ENCODE data around the gene MADCAM1. TPM values are rescaled to one million over a fixed set of nuclear protein-coding genes. Genes with fewer than 3 reads are reported as not detected.

Gene MADCAM1
- total RNA-seq, 4 donors from 2014 or later = 0.21 TPM; not detected in 3

DNA sequence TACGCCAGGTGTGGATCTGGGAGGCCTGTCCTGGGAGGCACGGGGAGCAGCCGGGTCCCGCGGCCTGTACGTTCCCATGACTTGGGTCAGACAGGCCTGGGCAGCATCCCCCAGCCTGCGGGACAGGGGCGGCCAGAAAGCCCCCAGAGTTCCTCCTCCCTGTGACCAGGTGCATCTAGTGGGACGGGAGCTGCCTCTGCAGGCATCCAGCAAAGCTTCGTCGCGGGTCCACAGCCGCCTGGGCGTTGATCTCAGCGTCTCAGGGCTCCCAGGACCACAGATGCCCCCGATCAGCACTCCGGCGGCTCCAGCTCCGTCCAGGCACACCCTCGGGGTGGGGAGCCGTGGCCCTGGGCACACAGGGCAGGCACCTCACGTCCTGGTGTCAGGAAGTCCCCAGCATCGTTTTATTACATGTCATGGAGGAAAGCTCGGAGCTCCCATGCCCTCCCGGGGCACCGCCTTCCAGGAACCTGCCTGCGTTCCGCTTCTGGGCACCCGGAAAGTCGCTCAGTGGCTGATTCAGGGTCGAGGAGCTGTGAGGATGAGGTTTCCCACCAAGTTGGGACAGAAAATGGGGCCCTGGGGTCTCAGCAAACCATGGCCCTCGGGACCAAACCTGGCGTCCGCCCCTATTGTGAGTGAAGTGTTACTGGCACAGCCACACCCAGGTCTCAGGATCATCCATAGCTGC is 46.0 kb downstream of the MADCAM1 start:
- DNase-seq (ENCODE audit: low spot score in 2 of 2) = no peak
- Histone ChIP-seq H3K36me3 (peaks cover 3 to 51% (median 13%) of the 10 kb centered on the region in 3 donors), H3K4me1 (peaks cover 0 to 3% (median 0%) of the 10 kb centered on the region in 4 donors), H3K27me3 (no peaks in the 10 kb centered on the region), H3K27ac (no peak overlapping the region), H3K9me3 (no peaks in the 10 kb centered on the region), H3K4me3 (no peak overlapping the region)
- WGBS, 2 donors = 74 to 85% methylated on average over 16 to 29 of the region's 34 CpGs
- no peak for TF ChIP-seq POLR2A (IDR thresholded peaks at IDR 0.05)
- TF ChIP-seq EP300 (IDR thresholded peaks at IDR 0.05) = no peak
- TF ChIP-seq, protein P1, sequence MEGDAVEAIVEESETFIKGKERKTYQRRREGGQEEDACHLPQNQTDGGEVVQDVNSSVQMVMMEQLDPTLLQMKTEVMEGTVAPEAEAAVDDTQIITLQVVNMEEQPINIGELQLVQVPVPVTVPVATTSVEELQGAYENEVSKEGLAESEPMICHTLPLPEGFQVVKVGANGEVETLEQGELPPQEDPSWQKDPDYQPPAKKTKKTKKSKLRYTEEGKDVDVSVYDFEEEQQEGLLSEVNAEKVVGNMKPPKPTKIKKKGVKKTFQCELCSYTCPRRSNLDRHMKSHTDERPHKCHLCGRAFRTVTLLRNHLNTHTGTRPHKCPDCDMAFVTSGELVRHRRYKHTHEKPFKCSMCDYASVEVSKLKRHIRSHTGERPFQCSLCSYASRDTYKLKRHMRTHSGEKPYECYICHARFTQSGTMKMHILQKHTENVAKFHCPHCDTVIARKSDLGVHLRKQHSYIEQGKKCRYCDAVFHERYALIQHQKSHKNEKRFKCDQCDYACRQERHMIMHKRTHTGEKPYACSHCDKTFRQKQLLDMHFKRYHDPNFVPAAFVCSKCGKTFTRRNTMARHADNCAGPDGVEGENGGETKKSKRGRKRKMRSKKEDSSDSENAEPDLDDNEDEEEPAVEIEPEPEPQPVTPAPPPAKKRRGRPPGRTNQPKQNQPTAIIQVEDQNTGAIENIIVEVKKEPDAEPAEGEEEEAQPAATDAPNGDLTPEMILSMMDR (IDR thresholded peaks at IDR 0.05) = no peak

DNA sequence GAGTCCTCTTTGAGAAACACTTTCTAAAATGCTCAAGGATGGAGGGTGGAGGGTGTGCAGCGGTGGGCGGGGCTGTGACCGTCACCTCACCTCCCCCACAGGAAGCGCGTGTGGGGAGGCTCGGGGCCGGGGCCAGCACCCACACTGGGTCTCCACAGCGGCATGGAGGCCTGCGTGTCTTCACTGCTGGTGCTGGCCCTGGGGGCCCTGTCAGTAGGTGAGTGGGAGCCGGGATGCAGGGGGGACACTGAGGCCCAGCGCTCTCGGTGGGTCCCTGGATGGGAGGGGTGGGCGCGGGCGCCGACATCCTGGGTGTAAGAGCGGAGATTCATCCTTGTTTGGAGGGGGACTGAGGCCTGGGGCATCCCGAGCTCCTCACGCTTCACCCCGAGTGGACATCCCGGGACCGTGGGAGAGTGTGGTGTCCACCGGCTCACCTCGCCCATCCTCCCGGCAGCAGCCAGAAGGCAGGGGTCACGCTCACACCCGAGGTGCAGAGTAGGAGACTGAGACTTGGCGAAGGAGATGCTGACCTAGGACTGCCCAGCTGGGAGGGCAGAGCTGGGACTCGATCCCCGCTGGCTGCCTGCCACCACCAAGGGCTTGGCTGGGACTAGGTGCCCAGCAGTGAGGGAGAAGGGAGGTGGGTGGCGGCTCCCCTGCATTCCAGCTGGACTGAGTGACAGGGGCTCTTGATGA is 47.8 kb downstream of the MADCAM1 start, which contains the start of gene GZMM:
TSS of gene GZMM (plus strand) at position 144 of the 699 bp plus-strand sequence. CDS start at position 163, 19 bp downstream.
- H3K36me3 ChIP-seq = peaks cover 0 to 36% (median 6%) of the 10 kb centered on the region in 3 donors
- H3K9me3 ChIP-seq = no peaks in the 10 kb centered on the region
- no peaks in the 10 kb centered on the region for H3K4me1 ChIP-seq
- H3K27ac ChIP-seq = no peak within 1 kb of the TSS
- peak within 1 kb of the TSS in 1 of 4 donors; percentile 17 for H3K4me3 ChIP-seq
- no peak for DNase-seq (ENCODE audit: low spot score in 2 of 2)
- no peaks in the 10 kb centered on the region for H3K27me3 ChIP-seq
- TF ChIP-seq EP300 (IDR thresholded peaks at IDR 0.05) (no peak), POLR2A (IDR thresholded peaks at IDR 0.05) (no peak)
- TF ChIP-seq, protein P1 (IDR thresholded peaks at IDR 0.05) = no peak
- WGBS, 2 donors = 51 to 61% methylated on average over 25 of the region's 31 CpGs

DNA sequence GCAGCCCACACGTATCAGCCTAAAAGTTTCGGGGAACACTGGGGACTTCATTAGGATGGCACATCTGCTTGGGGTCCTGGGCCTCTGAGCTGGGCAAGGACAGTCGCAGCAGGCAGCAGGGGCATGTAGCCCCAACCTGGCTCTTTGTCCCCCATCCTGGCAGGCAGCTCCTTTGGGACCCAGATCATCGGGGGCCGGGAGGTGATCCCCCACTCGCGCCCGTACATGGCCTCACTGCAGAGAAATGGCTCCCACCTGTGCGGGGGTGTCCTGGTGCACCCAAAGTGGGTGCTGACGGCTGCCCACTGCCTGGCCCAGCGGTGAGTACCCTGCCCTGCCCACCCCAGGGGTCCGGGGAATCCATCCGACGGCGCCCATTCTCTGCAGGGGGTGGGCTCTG is 50.8 kb downstream of the MADCAM1 start:
- H3K4me1 ChIP-seq = peaks cover 0 to 7% (median 0%) of the 10 kb centered on the region in 4 donors
- DNase-seq (ENCODE audit: low spot score in 2 of 2) = no peak
- H3K27me3 ChIP-seq = no peaks in the 10 kb centered on the region
- H3K27ac ChIP-seq = no peak overlapping the region
- H3K9me3 ChIP-seq = no peaks in the 10 kb centered on the region
- no peak overlapping the region for H3K4me3 ChIP-seq
- TF ChIP-seq POLR2A (IDR thresholded peaks at IDR 0.05) = no peak
- TF ChIP-seq, protein P1 (IDR thresholded peaks at IDR 0.05) = no peak
- TF ChIP-seq EP300 (IDR thresholded peaks at IDR 0.05) = no peak
- 83 to 90% methylated on average over 11 to 13 of the region's 15 CpGs for WGBS, 2 donors
- H3K36me3 ChIP-seq = peaks cover 0 to 13% (median 0%) of the 10 kb centered on the region in 3 donors

DNA sequence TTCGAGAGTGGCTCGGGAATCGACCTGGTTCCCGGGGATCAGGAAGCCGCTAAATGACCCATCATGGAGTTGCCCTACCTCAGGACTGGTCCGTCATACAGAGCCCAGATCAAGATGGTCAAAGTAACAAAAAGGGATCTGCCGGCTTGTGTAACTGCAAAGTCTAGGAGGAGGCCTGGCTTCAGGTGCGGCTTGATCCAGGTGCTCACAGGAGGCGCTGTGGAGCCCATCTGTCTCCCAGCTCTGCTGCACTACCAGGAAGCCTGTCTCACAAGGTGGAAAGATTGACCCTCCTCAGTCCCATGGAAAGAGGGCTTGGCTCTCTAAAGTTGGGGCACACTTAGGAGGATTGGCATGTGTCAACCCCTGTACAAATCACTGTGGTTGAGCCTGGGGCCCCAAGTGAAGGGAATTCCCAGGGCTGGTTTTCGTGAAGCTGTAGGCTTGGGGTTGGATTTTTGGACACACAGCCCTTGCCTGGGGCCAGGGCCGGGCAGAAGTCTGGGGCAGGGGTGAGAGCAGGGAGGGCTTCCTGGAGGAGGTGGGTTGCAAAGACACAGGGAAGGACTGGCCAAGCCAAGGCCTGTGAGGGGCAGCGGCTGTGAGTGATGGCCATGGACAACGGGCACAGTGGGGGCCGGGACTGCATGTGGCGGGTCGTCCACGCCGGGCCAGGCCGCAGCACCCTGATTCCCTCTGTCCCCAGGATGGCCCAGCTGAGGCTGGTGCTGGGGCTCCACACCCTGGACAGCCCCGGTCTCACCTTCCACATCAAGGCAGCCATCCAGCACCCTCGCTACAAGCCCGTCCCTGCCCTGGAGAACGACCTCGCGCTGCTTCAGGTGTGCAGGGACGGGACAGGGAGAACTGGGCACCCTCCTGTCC is 51.8 kb downstream of the MADCAM1 start:
- WGBS, 2 donors = 82 to 86% methylated on average over 18 to 26 of the region's 26 CpGs
- Histone ChIP-seq H3K9me3 (no peaks in the 10 kb centered on the region), H3K27me3 (no peaks in the 10 kb centered on the region), H3K27ac (no peak overlapping the region), H3K4me1 (peaks cover 0 to 7% (median 0%) of the 10 kb centered on the region in 4 donors), H3K36me3 (peaks cover 0 to 4% (median 0%) of the 10 kb centered on the region in 3 donors), H3K4me3 (no peak overlapping the region)
- no peak for DNase-seq (ENCODE audit: low spot score in 2 of 2)
- TF ChIP-seq EP300 (IDR thresholded peaks at IDR 0.05) (no peak), POLR2A (IDR thresholded peaks at IDR 0.05) (no peak)
- TF ChIP-seq, protein P1 (IDR thresholded peaks at IDR 0.05) = no peak

Data from tibial nerve (tissue), 4 donors.